ENCODE measurements around the gene RAB7A. TPM values are rescaled to one million over a fixed set of nuclear protein-coding genes. Genes with fewer than 3 reads are reported as not detected.
"Not testable (repeated sequence)": the region's sequence is repeated elsewhere in the genome, so short reads cannot be mapped to it uniquely, and the experiment has no call there.

RAB7A gene
- total RNA-seq, 1 experiment from 2014 or later, result 233 TPM

GRCh38 chr3:128714887-128715491 is 11.0 kb upstream of the RAB7A start:
- no TSS peak for BruUV-seq (replicated peaks)
- H3K4me1 ChIP-seq (ENCODE audit: control insufficient read depth in 1 of 2, insufficient read depth in 2 of 2, low read length in 2 of 2), result no peaks in the 10 kb centered on the region; a peak in 1 of 4 replicates
- H4K20me1 ChIP-seq (ENCODE audit: insufficient read depth), result no peaks in the 10 kb centered on the region
- no peaks in the 10 kb centered on the region for H3K36me3 ChIP-seq (ENCODE audit: control insufficient read depth in 1 of 2, insufficient read depth in 2 of 2, low read length in 2 of 2)
- no peak overlapping the region for H2AFZ ChIP-seq (ENCODE audit: low read depth, low read length, poor library complexity, severe bottlenecking)
- no peak overlapping the region for H3K4me3 ChIP-seq (replicated peaks in 1 of 2; ENCODE audit: low read depth in 1 of 2, low read length in 2 of 2)
- intact Hi-C loops (cut with micrococcal nuclease), result no loop called here
- TF ChIP-seq TCF7L2 (IDR thresholded peaks at IDR 0.05; ENCODE audit: borderline replicate concordance, extremely low read depth, insufficient read depth, insufficient read length) (no peak), CTCF (IDR thresholded peaks at IDR 0.05 in 2 of 3, conservative IDR thresholded peaks at IDR 0.05 in 1 of 3; ENCODE audit: borderline replicate concordance in 1 of 3, insufficient read depth in 1 of 3, low read depth in 2 of 3, low read length in 2 of 3) (no peak), REST (IDR thresholded peaks at IDR 0.05; ENCODE audit: low read depth) (no peak), ZBTB33 (IDR thresholded peaks at IDR 0.05; ENCODE audit: extremely low read depth, insufficient replicate concordance, low read length) (no peak), YY1 (IDR thresholded peaks at IDR 0.05; ENCODE audit: extremely low read depth, insufficient replicate concordance, low read depth, low read length) (no peak), FOSL1 (IDR thresholded peaks at IDR 0.05; ENCODE audit: low read depth) (no peak), SP1 (IDR thresholded peaks at IDR 0.05; ENCODE audit: low read depth) (no peak)
- DNase-seq (ENCODE audit: low read depth, low spot score) (no peak), ATAC-seq (no peak)
- no peaks in the 10 kb centered on the region for H3K79me2 ChIP-seq (ENCODE audit: insufficient read depth, low read length)
- RAD21 ChIA-PET (ENCODE audit: low non-redundant PET in 1 of 2, low total read pairs in 2 of 2, uncharacterized antibody in 2 of 2, unreplicated experiment in 2 of 2), result no interaction called here
- CTCF ChIA-PET, result no interaction called here
- H3K9me3 ChIP-seq (ENCODE audit: control insufficient read depth in 1 of 2, insufficient read depth in 1 of 2, low read depth in 1 of 2, low read length in 2 of 2), result no peaks in the 10 kb centered on the region
- H3K4me2 ChIP-seq (ENCODE audit: low read length), result no peak overlapping the region
- H3K9ac ChIP-seq (ENCODE audit: low read length), result no peak overlapping the region
- H3K27me3 ChIP-seq (ENCODE audit: insufficient read depth, low read length), result no peaks in the 10 kb centered on the region
- H3K27ac ChIP-seq (ENCODE audit: low read depth, low read length), result no peak overlapping the region
- no peaks in the 10 kb centered on the region for H3K9me2 ChIP-seq (ENCODE audit: insufficient read depth)
- POLR2A ChIA-PET, result no interaction called here

GRCh38 chr3:128718892-128719291 is 7.1 kb upstream of the RAB7A start:
- H3K9me2 ChIP-seq (ENCODE audit: insufficient read depth); H3K4me3 ChIP-seq (replicated peaks in 1 of 2; ENCODE audit: low read depth in 1 of 2, low read length in 2 of 2); H3K36me3 ChIP-seq (ENCODE audit: control insufficient read depth in 1 of 2, insufficient read depth in 2 of 2, low read length in 2 of 2); BruUV-seq (replicated peaks); DNase-seq (ENCODE audit: low read depth, low spot score); H3K9ac ChIP-seq (ENCODE audit: low read length); H4K20me1 ChIP-seq (ENCODE audit: insufficient read depth); H3K79me2 ChIP-seq (ENCODE audit: insufficient read depth, low read length); H3K9me3 ChIP-seq (ENCODE audit: control insufficient read depth in 1 of 2, insufficient read depth in 1 of 2, low read depth in 1 of 2, low read length in 2 of 2); H3K27me3 ChIP-seq (ENCODE audit: insufficient read depth, low read length); RAD21 ChIA-PET (ENCODE audit: low non-redundant PET in 1 of 2, low total read pairs in 2 of 2, uncharacterized antibody in 2 of 2, unreplicated experiment in 2 of 2); ATAC-seq; POLR2A ChIA-PET; H3K27ac ChIP-seq (ENCODE audit: low read depth, low read length); H3K4me2 ChIP-seq (ENCODE audit: low read length); H2AFZ ChIP-seq (ENCODE audit: low read depth, low read length, poor library complexity, severe bottlenecking); H3K4me1 ChIP-seq (ENCODE audit: control insufficient read depth in 1 of 2, insufficient read depth in 2 of 2, low read length in 2 of 2); intact Hi-C loops (cut with micrococcal nuclease); CTCF ChIA-PET: not testable (repeated sequence)

All from HCT116 (cell line).